NCI-H460 (cell line): ENCODE results near the gene TWIST2. TPM values are rescaled to one million over a fixed set of nuclear protein-coding genes. Genes with fewer than 3 reads are reported as not detected.

ENCODE experiments used
- DNase-seq: peaks from one replicate; pipeline ENCODE4 v3.0.0-alpha.2; 2016; ENCODE audit warnings: low read depth; ENCODE audit errors: extremely low read depth
- total RNA-seq: library from RNA; depleted of rRNA; stranded (reverse); fragments of >200 nt; shearing (Covaris generic); gene quantifications from 2 replicates; pipeline ENCODE4 v1.2.3, GENCODE V29; 2014

TWIST2 gene
- total RNA-seq, 1 experiment from 2014 or later = 11.0 TPM

GRCh38 chr2:238835726-238836301 is 12.1 kb upstream of the TWIST2 start:
- no peak for DNase-seq

GRCh38 chr2:238838786-238839327 is 9.0 kb upstream of the TWIST2 start:
- no peak for DNase-seq

GRCh38 chr2:238839428-238839827 is 8.5 kb upstream of the TWIST2 start:
- DNase-seq = no peak

GRCh38 chr2:238841542-238842164 is 6.2 kb upstream of the TWIST2 start:
- DNase-seq = peak; percentile 93

GRCh38 chr2:238843476-238843875 is 4.4 kb upstream of the TWIST2 start:
- no peak for DNase-seq

GRCh38 chr2:238845583-238846377 is 2.1 kb upstream of the TWIST2 start:
- no peak for DNase-seq

- no peak for DNase-seq
Observed at GRCh38 chr2:238846378-238846627, 1.6 kb upstream of the TWIST2 start.

- no peak for DNase-seq
Observed at GRCh38 chr2:238846628-238847418, 1.1 kb upstream of the TWIST2 start.

- no peak for DNase-seq
Observed at GRCh38 chr2:238847419-238847801, 475 bp upstream of the TWIST2 start.

- DNase-seq = no peak
Observed at GRCh38 chr2:238848691-238848975, 748 bp downstream of the TWIST2 start.

- DNase-seq = no peak
Observed at GRCh38 chr2:238848976-238849853, 1.3 kb downstream of the TWIST2 start.

- no peak for DNase-seq
Observed at GRCh38 chr2:238850091-238850490, 2.2 kb downstream of the TWIST2 start.

- no peak for DNase-seq
Observed at GRCh38 chr2:238851026-238851425, 3.1 kb downstream of the TWIST2 start.

GRCh38 chr2:238851761-238852160 is 3.9 kb downstream of the TWIST2 start:
- no peak for DNase-seq

- no peak for DNase-seq
Observed at GRCh38 chr2:238852206-238852869, 4.5 kb downstream of the TWIST2 start.

GRCh38 chr2:238853218-238853617 is 5.3 kb downstream of the TWIST2 start:
- no peak for DNase-seq

GRCh38 chr2:238853721-238854120 is 5.8 kb downstream of the TWIST2 start:
- DNase-seq = no peak

- DNase-seq = no peak
Observed at GRCh38 chr2:238854246-238854645, 6.4 kb downstream of the TWIST2 start.

GRCh38 chr2:238854699-238855229 is 6.9 kb downstream of the TWIST2 start:
- DNase-seq = no peak

- DNase-seq = no peak
Observed at GRCh38 chr2:238855299-238855698, 7.4 kb downstream of the TWIST2 start.
